WERI-Rb-1 (cell line): Measurements from ENCODE around the gene ADAMTS12.

ENCODE experiments used
- DNase-seq: peaks from one replicate; pipeline ENCODE4 v3.0.0-alpha.2; 2020
- H3K27ac ChIP-seq: fragments of 250-450 bp; sonication (Bioruptor Pico); 2 replicates; pipeline ENCODE4 v1.5.1; 2020; ENCODE audit warnings: mild to moderate bottlenecking, moderate library complexity
- H3K27me3 ChIP-seq: fragments of 250-450 bp; sonication (Bioruptor Pico); 2 replicates; pipeline ENCODE4 v1.5.1; 2021; ENCODE audit warnings: mild to moderate bottlenecking, low read depth, moderate library complexity; ENCODE audit not compliant: insufficient read depth, severe bottlenecking
- H3K36me3 ChIP-seq: fragments of 250-450 bp; sonication (Bioruptor Pico); 2 replicates; pipeline ENCODE4 v1.5.1; 2020; ENCODE audit warnings: mild to moderate bottlenecking, moderate library complexity
- H3K4me3 ChIP-seq: 2 replicates; pipeline ENCODE4 v1.5.1; 2011; ENCODE audit warnings: low read depth, mild to moderate bottlenecking, control low read depth, low read length
- H3K9me3 ChIP-seq: fragments of 250-450 bp; sonication (Bioruptor Pico); 2 replicates; pipeline ENCODE4 v1.5.1; 2021; ENCODE audit warnings: mild to moderate bottlenecking, moderate library complexity; ENCODE audit not compliant: severe bottlenecking
- TF ChIP-seq, protein P1 (sequence below): IDR thresholded peaks from 2 replicates; pipeline ENCODE4 v1.5.1; 2011; ENCODE audit warnings: low read depth, mild to moderate bottlenecking, control low read depth, inconsistent platforms, low read length

ADAMTS12 gene

DNA sequence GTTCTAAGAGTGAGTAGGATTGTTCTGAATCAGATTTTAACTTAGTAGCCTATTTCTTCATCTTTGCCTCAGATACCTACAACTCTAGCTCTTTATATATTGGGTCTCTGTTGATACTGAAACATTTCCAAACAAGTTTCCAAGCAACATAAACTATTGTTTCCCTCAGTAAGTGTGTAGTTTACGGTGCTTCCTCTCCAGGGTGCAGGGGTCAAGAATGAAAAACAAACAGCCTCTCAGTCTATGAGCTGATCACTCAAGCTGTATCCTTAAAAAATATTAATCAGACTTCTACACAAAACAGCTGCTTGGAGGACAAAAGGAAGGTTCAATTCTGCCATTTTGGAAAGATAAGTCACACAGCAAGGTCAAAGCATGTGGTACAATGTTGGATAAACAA lies 75.0 kb downstream of the ADAMTS12 start:
- no peak overlapping the region for H3K4me3 ChIP-seq
- H3K27ac ChIP-seq: no peak overlapping the region
- no peaks in the 10 kb centered on the region for H3K9me3 ChIP-seq
- DNase-seq: no peak
- TF ChIP-seq, protein P1, sequence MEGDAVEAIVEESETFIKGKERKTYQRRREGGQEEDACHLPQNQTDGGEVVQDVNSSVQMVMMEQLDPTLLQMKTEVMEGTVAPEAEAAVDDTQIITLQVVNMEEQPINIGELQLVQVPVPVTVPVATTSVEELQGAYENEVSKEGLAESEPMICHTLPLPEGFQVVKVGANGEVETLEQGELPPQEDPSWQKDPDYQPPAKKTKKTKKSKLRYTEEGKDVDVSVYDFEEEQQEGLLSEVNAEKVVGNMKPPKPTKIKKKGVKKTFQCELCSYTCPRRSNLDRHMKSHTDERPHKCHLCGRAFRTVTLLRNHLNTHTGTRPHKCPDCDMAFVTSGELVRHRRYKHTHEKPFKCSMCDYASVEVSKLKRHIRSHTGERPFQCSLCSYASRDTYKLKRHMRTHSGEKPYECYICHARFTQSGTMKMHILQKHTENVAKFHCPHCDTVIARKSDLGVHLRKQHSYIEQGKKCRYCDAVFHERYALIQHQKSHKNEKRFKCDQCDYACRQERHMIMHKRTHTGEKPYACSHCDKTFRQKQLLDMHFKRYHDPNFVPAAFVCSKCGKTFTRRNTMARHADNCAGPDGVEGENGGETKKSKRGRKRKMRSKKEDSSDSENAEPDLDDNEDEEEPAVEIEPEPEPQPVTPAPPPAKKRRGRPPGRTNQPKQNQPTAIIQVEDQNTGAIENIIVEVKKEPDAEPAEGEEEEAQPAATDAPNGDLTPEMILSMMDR: no peak
- peaks cover 67% of the 10 kb centered on the region for H3K27me3 ChIP-seq
- no peaks in the 10 kb centered on the region for H3K36me3 ChIP-seq

- no peak overlapping the region for H3K27ac ChIP-seq
- no peaks in the 10 kb centered on the region for H3K36me3 ChIP-seq
- no peak overlapping the region for H3K4me3 ChIP-seq
- TF ChIP-seq, protein P1: no peak
- H3K9me3 ChIP-seq: no peaks in the 10 kb centered on the region
- H3K27me3 ChIP-seq: peaks cover 79% of the 10 kb centered on the region
- DNase-seq: no peak
Observed at GRCh38 chr5:33812746-33813145, 79.0 kb downstream of the ADAMTS12 start.

GRCh38 chr5:33810491-33811120 lies 81.2 kb downstream of the ADAMTS12 start:
- DNase-seq: no peak
- Histone ChIP-seq H3K9me3 (no peaks in the 10 kb centered on the region), H3K27ac (no peak overlapping the region), H3K4me3 (no peak overlapping the region), H3K27me3 (peaks cover 88% of the 10 kb centered on the region), H3K36me3 (no peaks in the 10 kb centered on the region)
- TF ChIP-seq, protein P1: no peak

GRCh38 chr5:33809936-33810335 lies 81.9 kb downstream of the ADAMTS12 start:
- TF ChIP-seq, protein P1: no peak
- no peak overlapping the region for H3K4me3 ChIP-seq
- peaks cover 90% of the 10 kb centered on the region for H3K27me3 ChIP-seq
- no peaks in the 10 kb centered on the region for H3K9me3 ChIP-seq
- H3K27ac ChIP-seq: no peak overlapping the region
- DNase-seq: no peak
- H3K36me3 ChIP-seq: no peaks in the 10 kb centered on the region

- no peak for DNase-seq
- TF ChIP-seq, protein P1: no peak
- Histone ChIP-seq H3K27me3 (peaks cover 87% of the 10 kb centered on the region), H3K36me3 (no peaks in the 10 kb centered on the region), H3K27ac (no peak overlapping the region), H3K9me3 (no peaks in the 10 kb centered on the region), H3K4me3 (no peak overlapping the region)
Observed at GRCh38 chr5:33808699-33809098, 83.1 kb downstream of the ADAMTS12 start.

DNA sequence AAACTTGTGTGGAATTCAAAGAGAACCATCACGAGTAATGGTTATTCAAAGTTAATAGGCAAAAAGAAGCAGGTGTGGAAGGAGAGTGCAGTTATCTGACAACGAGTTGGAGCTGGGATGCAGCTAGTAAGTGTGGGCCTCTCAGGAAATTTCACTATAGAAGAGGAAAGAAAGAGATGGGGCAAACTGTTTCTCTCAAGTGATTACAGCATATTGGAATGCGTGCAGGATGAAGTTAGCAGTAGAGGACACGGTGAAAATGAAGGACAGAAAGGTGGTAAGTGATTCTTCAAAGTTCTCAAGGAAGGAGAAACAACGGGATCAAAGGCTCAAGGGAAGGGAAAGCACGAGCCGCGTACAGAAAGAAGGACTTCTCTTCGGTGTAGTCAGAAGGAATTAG lies 84.0 kb downstream of the ADAMTS12 start:
- H3K27ac ChIP-seq: no peak overlapping the region
- H3K9me3 ChIP-seq: no peaks in the 10 kb centered on the region

More for the DNA sequence above, 84.0 kb downstream of the ADAMTS12 start:
- Histone ChIP-seq H3K4me3 (no peak overlapping the region), H3K27me3 (peaks cover 87% of the 10 kb centered on the region), H3K36me3 (no peaks in the 10 kb centered on the region)
- TF ChIP-seq, protein P1: no peak
- no peak for DNase-seq
